ENCODE results near the gene RBPJ.

The RBPJ gene

DNA sequence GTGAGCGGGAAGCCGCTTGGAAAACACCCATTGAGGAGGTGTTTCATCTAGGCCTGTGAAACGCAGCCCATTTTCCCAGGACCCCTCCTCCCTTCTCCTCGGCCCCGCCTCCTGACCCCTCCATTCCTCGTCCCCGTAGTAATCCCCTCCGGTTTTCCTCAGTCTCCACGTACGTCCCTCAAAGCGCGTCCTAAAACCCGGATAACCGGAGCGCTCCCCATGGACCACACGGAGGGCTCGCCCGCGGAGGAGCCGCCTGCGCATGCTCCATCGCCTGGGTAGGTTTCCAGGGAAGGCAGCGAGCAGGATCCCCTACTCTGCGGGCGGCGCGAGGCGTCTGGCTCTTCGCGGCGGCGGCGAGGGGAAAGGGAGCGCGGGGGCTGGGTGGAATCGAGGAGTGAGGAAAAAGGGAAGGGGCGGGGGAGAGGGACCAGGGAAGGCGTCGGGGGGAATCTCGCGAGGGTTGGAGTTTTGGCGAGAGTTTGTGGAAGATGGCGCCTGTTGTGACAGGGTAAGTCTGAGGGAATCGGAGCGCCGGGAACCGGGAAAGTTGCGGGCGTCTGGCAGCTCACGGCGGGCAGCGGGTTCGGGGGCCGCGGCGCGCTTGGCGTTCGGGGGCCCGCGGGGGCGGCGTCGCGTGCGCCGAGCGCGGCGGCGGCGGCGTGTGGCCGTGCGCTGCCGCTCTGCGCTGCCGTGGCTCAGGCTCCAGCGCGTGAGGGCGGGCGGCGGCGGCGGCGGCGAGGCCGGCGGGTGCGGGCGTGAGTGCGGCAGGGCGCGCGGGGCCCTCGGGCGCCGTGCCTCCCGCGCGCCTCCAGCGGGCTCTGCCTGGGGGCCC lies at the start of gene RBPJ:
RBPJ (plus strand) TSS at position 477 of the 835 bp plus-strand sequence; CDS start at position 492, 15 bp downstream.
- peak; percentile 97 to 98 for DNase-seq (ENCODE audit: low read depth in 2 of 2)

DNA sequence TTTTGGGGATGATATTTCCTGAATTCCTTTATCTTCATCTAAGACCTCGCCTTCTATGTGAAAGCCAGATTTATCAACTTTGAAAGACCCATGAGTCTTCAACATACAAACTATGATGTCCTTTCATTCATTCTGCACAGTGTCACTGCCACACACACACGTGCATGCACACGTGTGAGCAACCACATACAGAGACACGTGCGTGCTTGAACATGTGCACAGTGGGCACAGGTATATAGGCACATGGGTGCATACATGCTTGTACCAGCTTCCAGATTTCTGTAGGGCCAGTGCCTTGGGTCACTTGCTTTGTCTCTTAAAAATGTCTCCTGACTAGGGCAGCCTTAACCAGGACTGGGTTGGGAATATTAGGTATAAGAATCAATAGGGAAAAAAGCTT lies 49.1 kb upstream of the RBPJ start:
- DNase-seq (ENCODE audit: low read depth in 2 of 2), result no peak

DNA sequence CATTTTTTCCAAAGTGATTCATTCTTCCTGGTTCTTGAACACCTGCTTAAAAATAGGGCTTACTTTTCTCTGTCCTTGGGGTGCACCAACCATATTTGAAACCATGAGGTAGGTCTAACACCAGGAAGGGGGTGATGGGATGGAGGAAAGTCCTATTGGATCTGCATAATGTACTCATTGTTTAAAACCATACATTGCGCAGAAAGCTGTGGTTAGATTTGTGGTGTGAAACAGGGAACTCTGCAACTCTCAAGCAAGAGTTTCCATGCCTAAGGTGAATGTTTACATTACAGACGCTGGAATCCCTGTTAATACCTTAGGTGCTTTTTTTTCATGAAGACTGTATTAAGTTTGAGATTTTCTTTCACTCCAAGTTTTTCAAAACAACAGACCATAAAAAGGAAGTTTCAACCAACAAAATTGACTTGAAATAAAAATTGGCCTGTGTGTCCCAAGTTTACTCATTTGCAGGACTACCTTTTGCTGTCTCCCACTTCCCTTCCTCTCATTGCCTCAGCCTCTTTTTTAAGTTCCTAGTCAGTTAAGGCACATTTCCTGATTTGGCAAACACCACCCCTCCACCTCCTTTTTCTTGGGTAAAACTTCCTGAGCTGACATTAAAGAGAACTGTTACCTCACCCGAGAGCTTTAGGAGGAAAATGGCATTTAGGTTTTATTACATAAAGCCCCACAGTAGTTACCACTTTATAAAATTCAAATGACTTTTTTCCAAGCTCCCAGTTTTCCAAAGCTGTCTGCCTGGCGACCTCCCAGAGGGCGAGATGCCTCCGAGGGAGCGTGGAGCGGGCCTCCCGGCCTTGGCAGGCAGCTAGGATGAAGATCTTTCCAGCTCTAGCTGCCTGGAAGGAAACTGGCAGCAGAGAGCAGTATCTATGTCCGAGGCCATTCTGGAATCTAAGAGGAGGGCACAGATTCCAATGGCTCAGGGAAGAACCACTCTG lies 47.9 kb upstream of the RBPJ start:
- no peak for DNase-seq (ENCODE audit: low read depth in 2 of 2)

DNA sequence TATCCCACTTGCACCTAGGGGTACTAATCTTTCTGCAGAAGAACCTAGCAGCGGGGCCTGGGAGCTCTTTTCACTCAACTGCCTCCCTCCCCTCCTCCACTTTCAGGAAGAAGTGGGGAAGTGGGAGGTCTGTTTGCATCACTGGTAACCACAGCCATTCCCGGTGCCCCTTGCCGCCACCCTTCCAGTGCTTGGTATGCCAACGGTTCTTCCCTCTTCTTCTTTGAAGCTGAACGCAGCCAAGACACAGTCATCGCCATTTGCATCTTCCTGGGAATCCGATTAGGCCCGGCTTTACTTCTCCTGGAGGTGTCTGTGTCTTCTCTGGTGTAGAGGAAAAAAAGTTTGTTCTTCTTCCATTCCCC lies 47.2 kb upstream of the RBPJ start:
- DNase-seq (ENCODE audit: low read depth in 2 of 2), result no peak

DNA sequence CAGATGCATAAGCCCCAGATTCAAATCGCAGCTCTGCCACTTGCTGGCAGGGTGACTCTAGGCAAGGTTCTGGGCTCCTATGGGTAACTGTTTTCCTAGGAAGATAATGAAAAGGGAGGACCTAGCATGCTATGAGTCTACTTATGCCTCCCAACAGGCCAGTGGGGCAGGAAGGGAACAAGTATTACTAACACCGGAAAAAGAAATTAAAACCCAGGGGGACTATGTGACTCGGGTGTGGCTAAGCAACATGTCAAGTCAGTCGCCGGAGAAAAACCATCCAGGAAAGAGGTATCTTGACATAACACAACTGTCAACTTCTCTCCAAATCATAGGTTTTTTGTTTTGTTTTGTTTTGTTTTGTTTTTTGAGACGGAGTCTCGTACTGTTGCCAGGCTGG lies 45.5 kb upstream of the RBPJ start:
- DNase-seq (ENCODE audit: low read depth in 2 of 2), result no peak

DNA sequence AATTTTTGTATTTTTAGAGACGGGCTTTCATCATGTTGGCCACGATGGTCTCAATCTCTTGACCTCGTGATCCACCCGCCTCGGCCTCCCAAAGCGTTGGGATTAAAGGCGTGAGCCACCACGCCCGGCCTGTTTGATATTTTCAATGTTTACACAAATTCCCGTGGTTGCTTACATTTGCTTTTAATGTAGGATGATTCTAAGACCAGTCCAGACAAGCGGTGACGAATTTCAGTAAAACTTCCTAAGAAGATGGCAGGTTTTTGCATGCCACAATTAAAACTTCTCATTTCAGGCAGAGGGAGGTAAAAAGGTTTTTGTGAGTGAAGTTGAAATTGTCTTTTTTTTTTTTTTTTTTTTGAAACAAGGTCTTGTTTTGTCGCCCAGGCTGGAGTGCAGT lies 41.4 kb upstream of the RBPJ start:
- DNase-seq (ENCODE audit: low read depth in 2 of 2), result no peak

DNA sequence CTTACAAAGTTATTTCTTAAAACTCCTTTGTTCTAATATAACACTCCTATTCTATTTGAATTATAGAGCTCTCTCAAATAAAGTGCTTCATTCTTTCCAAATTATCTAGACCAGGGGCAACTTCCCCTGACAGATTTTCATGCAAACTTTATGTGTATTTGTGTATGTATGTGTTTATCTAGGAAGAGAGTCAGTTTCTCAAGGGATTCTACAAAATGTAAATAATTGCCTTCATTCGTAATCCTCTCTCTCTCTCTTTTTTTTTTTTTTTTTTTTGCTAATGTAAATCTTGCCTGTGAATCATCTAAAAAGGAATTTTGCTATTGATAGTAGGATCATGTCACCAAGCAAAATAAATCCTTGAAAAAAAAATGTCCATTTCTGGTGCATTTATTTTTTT lies 38.9 kb upstream of the RBPJ start:
- no peak for DNase-seq (ENCODE audit: low read depth in 2 of 2)

DNA sequence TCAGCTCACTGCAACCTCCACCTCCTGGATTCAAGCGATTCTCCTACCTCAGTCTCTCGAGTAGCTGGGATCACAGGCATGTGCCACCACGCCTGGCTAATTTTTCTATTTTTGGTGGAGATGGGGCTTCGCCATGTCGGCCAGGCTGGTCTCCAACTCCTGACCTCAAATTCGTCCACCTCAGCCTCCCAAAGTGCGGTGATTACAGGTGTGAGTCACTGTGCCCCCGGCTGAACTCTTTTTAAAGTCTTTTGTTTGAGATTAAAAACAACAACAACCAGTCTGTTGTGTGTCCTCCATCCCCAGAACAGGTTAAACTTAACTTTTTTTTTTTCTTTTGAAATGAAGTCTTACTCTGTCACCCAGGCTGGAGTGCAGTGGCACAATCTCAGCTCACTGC lies 36.3 kb upstream of the RBPJ start:
- DNase-seq (ENCODE audit: low read depth in 2 of 2), result no peak

DNA sequence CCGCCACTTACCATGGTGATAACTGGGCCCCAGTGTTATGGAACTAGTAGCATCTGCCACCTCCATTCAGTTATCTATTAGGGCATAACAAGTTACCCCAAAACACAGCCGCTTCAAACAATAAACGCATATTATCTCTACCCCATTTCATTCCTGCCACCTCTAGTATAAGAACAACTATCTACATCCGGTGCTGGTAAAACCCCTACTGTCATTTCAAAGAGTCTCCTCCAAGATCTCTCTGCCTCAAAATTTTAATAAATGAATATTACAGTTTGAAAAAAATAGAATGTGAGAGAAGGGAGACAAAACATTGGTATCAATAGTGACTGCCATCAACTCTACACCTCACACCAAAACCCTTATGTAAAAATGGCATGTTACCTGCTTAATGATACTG lies 35.5 kb upstream of the RBPJ start:
- DNase-seq (ENCODE audit: low read depth in 2 of 2), result no peak

DNA sequence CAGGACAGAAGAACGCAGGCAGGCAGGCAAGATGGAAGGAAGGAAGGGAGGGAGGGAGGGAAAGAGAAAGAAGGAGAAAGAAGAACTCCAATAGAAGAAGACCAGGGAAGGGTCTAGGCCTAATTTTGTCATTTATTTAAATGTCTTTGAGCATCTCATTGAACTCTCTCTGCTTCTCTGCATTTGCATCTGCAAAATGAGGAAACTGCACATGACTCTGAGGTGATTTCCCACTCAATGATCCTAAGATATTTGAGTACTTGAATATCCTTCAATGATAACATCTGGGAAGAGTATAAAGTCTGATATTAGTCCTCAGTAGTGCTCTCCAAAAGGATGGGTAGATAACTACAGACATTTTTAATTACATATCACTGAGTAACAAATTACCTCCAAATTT lies 33.1 kb upstream of the RBPJ start:
- no peak for DNase-seq (ENCODE audit: low read depth in 2 of 2)

DNA sequence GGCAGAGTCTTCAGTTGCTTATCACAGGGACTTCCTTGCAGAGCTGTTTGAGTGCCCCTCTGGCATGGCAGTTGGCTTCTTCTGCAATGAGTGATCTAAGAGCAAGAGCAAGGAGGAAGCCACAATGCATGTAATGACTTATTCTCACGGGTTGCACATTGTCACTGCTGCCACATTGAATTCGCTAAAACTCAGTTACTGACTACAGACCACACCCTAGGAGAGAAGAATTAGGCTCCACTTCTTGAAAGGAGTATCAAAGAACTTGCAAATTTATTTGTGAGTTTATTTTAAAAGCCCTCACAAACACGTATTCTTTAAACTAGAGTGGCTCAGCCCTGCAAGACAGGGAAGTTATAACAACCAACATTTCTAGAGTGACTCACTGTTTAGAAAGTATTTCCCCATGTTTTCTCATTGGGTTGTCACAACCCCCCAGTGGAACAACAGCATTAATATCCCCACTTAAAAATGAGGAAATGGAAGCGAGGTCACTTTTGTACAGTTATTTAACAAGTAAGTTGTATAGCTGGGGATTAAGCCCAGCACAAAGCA lies 32.4 kb upstream of the RBPJ start:
- peak in 1 of 2 experiments; percentile 17 for DNase-seq (ENCODE audit: low read depth in 2 of 2)

DNA sequence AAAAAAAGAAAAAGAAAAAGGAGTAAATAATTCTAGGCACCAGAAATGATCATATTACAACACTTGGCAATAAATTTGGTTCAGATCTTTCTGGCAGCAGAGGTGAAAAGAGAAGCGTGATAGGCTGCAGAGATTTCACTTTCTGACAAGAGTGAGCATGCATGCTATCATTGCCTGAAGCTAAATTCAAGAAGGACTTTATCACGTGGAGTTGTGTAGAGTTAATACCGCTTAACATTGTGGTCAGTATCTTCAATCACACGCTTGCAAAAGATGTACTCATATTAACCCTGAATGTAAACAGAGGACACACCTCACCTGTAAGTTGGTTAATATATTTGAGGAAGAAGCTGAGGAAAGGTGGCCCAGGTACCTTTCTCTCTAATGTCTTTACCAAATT lies 31.4 kb upstream of the RBPJ start:
- no peak for DNase-seq (ENCODE audit: low read depth in 2 of 2)

DNA sequence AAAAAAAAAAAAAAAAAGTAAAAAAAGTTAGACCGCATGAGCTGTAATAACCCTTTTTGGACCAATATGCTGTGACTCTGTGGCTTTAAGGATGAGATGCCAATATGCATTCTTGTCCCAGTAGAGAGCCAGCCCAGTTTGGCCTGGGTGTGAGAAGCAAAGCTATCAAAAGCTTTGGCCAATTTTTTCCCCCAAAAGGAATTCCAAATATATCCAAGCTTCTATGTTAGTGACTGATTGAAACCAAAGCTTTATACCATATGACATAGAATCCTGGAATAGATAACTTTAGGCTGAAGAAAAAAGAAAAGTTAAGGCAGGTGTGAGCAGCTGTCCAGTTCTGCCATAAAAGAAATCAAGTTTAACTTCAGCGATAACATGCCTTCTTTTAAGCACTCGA lies 30.5 kb upstream of the RBPJ start:
- no peak for DNase-seq (ENCODE audit: low read depth in 2 of 2)

DNA sequence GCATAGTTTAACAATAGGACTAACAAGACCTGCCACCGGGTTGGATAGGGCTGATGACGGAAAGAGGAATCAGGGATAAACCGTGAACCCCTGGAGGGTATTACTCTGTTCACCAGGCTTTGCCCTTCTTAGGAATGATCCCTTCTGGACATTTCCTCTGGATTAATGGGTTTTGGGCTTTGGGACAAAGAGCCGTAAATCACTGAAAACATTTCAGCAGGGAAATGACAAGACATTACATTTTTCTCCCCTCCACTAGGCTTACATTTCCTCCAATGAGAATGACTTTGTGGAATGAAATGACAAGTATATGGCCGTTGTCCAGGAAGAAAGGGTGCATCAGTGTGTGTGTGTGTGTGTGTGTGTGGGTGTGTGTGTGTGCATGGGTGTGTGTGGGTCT lies 25.9 kb upstream of the RBPJ start:
- DNase-seq (ENCODE audit: low read depth in 2 of 2), result no peak

DNA sequence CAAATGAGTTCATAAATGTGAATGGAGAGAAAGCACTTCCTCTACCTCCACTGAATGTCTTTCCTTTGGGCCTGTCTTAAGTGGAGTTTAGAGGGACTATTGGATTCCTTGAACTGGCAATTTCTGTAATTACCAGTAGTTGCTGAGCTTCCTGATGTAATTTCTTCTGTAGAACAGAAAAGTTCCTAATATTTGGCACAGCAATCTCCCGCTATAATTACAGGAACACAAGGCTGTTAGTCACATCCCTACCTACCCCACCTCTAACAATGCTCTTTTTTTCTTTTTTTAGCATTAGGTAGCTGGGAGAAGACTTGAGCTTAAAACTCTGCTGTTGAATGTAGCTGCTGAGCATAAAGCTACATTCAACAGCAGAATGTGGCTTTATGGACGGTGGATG lies 24.8 kb upstream of the RBPJ start:
- no peak for DNase-seq (ENCODE audit: low read depth in 2 of 2)

DNA sequence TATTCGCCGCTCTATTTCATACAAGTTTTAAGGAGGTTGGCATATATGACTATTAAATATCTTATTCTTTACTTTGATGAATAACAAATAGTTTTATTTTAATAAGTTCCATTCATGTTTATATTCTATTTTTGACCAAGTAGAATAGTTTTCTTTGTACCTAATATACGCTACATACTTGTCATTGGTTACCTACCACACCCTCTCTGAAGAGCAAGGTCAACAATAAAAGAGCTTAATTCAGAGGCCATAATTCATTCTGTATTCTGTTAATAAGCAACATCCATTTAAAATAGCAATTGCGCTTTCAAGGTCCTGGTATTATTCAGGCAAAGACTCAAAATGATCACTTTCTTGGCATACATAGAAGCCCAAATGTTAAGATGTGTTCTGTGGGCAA lies 24.3 kb upstream of the RBPJ start:
- DNase-seq (ENCODE audit: low read depth in 2 of 2), result no peak

DNA sequence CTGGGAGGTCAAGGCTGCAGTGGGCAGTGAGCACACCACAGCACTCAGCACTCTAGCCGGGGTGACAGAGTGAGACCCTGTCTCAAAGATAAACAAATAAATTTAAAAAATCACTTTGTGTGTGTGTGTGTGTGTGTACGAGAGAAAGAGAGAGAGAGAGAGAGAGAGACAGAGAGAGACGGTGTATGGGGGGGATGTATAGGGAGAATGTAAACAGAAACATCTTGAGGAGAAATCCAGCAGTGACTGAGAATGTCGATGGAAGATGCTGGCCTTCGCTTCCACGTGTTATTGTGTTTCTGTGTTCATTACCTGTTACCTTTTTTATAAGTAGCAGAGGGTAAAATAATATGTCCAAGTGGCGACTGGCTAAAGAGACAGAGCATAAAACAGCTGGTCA lies 23.6 kb upstream of the RBPJ start:
- no peak for DNase-seq (ENCODE audit: low read depth in 2 of 2)

DNA sequence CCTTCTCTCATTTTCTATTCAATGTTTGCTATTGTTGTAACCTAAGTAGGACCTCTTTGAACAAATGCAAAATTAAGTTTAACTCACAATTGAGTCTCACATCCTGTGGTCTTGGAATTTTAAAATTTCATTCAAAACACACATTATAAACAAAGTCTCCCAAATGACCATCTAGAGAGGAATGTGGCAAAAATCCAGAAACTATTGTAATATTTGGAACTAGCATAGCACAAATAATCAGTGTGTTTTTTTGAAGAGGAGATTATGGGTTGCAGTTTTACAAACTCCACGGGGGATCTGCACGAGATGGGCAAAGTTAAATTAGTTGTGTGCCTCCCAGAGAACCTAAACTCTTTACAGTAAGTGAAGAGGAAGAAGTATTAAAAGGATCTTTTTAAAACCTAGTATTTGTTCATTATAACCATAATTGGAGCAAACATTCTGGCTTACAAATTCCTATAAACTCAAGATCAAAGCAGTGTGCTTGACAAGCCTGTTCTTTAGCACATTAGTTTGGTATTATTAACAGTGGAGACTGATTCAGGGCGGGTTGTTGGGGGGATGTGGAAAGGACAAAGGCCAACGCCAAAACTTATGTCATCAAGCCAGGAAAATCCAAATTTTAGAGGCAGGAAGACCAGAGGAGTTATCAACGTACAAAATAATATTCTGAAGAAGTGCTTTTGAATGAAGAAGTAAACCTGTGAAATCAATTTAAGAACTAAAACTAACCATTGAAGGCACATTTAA lies 22.4 kb upstream of the RBPJ start:
- DNase-seq (ENCODE audit: low read depth in 2 of 2), result peak; percentile 39 to 40

DNA sequence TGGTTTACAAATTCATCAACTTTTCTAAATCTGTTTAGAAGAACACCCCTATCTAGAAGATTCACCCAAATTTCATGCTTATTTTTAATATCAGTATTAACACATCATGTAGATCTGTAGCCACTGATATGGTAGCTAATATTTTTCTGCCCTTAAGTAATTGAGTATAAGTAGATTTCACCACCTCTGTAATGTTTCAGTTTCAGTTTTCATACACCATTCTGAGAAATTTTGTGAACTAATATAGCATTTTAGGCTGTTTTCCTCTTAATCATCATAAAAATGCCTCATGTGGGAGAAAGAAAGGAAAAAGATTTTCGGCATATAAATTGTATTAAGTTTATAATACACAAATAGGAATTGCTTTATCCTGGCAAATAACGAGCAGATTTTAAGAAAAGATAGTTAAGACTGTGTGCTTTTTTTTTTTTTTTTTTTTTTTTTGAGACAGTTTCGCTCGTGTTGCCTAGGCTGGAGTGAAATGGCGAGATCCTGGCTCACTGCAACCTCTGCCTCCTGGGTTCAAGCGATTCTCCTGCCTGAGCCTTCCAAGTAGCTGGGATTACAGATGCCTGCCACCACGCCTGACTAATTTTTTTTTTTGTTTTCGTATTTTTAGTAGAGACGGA lies 21.4 kb upstream of the RBPJ start:
- no peak for DNase-seq (ENCODE audit: low read depth in 2 of 2)

DNA sequence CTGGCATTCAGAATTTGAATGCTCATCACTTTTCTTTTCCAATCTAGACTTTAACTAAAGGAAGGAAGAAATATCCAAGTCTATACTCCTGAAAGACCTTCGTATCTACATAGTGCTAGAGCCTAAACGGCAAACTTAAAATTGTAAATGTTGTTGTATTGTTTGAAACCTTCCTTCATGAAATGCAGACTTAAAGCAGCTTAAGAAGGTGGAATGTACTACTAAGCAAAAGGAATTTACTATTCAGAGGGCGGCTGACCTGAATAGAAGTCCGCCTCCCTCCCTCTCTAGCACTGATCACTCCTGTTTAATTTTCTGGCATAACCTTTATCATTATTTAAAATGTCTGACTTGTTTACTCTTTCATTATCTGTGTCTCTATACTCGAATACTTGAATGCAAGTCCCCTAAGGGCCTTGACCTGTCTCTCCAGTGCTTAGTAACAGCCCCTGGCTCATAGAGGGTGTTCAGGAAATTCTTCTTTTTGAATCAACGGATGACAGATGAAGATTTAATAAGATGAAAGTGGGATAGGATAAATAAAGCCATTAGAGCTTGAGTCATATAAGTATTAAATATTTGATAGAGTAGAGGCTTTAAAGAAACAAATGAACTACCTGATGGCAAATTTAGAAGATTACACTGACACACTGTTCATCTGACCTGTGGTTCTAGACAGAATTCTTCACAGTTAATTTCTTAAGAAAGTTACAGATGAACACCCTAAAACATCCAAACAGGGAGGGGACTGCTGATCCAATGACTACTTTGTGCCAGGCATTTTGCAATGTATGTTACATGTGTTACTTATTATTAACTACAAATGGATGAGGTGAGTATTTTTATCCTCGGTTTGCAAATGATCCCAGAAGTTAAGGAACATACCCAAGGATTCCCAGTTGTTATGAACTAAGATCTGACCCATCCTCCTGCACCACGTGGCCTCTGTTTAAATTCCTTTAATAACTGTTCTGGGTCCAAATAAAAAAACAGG lies 20.2 kb upstream of the RBPJ start:
- no peak for DNase-seq (ENCODE audit: low read depth in 2 of 2)

Data from fibroblast of skin of left biceps (primary cell).